ENCODE results near the gene SPOCK1.
"Not testable (repeated sequence)": the region's sequence is repeated elsewhere in the genome, so short reads cannot be mapped to it uniquely, and the experiment has no call there.

The SPOCK1 gene

DNA sequence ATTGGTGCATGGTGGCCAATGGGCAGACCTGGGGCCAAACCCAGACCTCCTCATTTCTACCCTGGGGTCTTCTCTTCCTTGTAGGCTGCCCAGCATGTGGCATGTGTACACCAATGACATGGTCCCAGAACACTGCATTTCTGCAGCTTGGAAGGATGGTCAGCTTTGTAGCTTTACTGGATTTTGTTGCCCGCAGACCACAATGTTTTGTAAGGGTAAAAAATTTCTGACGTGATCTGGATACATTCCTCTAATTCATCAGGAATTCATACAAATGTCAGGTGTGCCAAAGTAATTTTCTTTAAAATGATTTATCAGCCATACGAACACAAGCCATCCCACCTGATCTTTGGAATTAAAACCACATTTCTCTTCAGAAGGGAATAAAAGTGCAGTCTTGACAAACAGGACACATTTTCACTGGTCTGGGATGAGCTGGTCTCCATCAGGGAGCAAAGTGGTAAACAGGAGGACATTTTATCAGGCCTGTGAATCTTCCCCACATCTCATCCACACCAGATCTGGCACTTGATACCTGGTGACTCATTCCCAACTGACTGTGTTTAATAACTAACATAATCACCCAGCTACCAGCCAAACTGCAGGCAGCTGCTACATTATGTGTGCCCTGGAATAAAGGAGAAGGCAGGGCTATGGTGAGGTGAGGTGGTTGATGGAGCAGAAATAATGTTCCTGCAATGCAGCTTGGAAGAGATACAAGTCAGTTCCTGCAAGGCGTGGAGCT lies 103.9 kb downstream of the SPOCK1 start:
- DNase-seq (ENCODE audit: low read depth) = no peak

- no peak for DNase-seq (ENCODE audit: low read depth)
Observed at GRCh38 chr5:137394380-137394779, 104.7 kb downstream of the SPOCK1 start.

DNA sequence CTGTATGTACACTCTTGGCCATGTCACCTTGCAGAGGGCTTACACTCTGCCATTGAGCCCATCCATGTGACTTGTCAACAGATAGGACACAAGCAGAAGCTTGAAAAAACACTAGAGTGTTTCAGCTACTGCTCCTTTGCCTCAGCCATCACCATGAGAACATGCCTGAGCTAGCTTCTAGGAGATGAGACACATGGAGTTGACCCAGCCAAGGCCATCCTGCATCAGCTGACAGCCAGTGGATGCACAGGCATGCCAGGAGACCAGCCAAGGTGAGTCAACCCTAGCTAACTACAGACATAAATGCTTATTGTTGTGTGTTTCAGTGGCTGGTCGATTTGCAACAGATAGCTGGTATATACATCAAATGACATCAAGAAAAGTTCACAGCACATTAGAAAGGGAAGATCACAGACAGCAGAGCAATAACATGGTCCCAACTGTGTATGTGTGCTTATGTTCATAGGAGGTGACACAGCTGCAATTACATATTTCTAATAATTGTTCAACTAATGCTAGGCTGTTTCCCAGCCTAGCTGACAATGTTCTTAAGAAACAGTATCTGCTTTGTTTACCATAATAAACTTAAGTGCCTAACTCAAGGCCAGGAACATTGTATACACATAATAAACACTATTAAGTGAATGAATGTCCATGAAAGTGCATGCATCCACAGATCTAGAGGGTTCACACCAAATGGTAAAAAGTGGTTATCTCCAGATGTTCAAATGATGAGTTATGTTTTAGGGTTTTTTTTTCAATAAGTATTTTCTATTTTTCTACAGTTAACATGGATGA lies 105.7 kb downstream of the SPOCK1 start:
- no peak for DNase-seq (ENCODE audit: low read depth)

- no peak for DNase-seq (ENCODE audit: low read depth)
Observed at GRCh38 chr5:137392261-137392660, 106.9 kb downstream of the SPOCK1 start.

DNA sequence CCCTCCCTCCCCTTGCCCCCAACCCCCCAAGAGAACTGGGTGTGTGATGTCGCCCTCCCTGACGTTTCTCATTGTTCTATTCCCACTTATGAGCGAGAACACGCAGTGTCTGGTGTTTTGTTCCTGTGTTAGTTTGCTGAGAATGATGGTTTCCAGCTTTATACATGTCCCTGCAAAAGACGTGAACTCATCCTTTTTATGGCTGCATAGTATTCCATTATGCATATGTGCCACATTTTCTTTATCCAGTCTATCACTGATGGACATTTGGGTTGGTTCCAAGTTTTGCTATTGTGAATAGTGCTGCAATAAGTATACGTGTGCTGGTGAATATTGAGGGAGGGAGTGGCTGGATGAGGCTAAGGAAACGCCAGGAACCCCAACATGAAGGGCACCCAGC lies 108.1 kb downstream of the SPOCK1 start:
- not testable (repeated sequence) for DNase-seq (ENCODE audit: low read depth)

DNA sequence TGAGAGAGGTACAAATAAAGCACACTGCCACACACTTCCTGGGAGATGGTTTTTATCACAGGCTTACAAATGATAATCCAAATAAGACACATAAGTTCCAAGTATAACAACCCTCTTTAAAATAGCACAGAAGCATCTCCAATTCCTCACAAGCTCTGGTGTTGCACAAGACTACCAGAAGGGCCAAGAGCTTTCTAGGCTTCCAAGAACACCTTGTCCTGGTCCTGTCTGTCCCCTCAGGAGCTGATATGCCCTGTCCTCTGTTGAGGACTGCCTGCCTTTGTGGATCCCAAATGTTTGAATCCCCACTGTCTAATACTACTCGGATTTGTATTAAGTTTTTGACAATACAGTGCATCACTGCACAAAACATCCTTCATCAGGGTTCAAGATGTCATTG lies 110.1 kb downstream of the SPOCK1 start:
- no peak for DNase-seq (ENCODE audit: low read depth)

- DNase-seq (ENCODE audit: low read depth) = no peak
Observed at GRCh38 chr5:137385064-137385463, 114.1 kb downstream of the SPOCK1 start.

DNA sequence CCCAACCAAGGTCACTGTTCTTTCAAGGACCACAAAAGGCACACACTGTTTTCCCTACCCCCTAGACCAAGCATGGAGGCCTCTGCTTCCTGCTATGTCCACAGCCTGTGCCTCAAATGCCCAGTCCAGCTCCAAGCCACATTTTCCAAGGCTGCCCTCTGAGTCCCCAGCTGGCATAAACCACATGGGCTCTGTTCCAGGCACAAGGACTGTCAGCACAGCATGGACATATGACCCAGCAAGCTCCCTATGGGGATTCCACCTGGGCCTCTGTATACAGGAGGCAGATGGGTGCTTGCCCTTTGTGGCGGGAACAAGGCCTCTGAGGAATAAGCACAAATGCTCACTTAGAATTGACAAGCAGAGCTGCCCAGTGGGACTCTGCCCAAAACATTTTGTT lies 115.2 kb downstream of the SPOCK1 start:
- no peak for DNase-seq (ENCODE audit: low read depth)

DNA sequence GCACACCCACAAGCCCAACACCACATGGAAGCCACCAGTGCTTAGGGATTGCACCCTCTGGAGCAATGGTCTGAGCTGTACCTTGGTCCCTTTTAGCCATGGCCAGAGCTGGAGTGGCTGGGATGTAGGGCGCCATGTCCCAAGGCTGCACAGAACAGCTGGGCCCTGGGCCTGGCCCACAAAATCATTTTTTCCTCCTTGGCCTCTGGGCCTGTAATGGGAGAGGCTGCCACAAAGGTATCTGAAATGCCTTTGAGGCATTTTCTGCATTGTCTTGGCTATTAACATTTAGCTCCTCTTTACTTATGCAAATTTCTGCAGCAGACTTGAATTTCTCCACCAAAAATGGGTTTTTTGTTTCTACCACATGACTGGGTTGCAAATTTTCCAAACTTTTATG lies 117.6 kb downstream of the SPOCK1 start:
- no peak for DNase-seq (ENCODE audit: low read depth)

- DNase-seq (ENCODE audit: low read depth) = no peak
Observed at GRCh38 chr5:137379555-137380286, 119.4 kb downstream of the SPOCK1 start.

- no peak for DNase-seq (ENCODE audit: low read depth)
Observed at GRCh38 chr5:137375741-137376526, 123.2 kb downstream of the SPOCK1 start.

DNA sequence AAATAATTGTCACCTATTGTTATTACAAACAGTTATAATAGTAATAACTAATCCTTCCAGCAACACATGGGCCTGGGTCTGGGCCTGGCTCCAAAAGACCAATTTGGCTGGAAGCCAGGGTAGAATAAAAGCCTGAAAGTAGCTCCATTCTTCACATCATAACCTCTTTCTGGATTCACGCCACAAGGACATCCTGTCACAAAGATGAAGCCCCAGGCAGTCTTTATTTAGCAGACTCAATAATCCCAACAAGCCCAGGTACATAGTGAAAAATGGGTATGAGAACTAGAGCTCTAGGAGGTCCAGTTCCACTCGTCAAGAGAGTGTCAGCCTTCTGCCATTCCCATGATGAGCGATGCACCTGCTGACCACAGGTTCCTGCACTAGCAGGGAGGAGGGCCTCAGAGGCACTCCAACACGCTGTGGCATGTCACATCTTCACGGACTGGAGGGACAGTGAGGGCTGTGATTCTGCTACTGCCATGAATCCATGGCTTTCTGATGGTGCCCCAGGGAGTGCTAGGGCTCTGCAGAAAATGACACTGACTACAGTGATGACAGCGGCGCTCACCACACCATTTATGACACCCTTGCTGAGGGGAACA lies 124.9 kb downstream of the SPOCK1 start:
- no peak for DNase-seq (ENCODE audit: low read depth)

GRCh38 chr5:137372773-137373160 lies 126.4 kb downstream of the SPOCK1 start:
- DNase-seq (ENCODE audit: low read depth) = no peak

DNA sequence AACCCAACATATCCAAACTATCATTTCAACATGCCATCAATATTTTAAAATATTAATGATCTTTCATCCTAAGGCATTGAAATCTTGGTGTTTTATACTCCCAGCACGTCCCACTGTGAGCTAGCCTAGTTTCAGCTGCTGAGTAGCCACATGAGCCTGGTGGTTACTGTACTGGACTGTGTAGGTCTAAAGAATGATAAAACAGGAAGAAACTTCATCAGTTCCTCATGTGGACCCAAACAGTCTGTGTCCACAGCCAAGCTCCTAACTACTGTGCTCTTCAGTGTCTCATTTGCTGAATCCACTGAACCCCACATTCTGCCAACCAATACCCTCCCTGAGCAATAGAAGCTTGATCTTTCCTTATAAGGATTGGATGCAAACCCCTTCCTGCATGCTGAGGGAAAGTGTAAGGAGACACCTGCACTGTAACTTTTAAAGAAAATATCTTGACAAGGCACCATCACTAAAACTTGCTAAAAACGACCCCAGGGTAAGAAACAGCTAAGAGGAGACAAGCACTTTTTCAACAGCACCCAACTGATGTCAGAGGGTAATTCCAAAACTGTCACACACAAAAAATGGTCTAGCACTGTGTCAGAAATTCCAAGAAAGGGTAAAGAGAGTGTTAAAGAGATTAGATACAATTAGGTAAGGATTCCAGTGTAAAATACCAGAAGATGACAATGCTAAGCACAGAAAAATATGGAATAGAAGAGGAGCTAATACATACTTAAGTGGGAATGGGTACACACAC lies 126.9 kb downstream of the SPOCK1 start:
- no peak for DNase-seq (ENCODE audit: low read depth)

DNA sequence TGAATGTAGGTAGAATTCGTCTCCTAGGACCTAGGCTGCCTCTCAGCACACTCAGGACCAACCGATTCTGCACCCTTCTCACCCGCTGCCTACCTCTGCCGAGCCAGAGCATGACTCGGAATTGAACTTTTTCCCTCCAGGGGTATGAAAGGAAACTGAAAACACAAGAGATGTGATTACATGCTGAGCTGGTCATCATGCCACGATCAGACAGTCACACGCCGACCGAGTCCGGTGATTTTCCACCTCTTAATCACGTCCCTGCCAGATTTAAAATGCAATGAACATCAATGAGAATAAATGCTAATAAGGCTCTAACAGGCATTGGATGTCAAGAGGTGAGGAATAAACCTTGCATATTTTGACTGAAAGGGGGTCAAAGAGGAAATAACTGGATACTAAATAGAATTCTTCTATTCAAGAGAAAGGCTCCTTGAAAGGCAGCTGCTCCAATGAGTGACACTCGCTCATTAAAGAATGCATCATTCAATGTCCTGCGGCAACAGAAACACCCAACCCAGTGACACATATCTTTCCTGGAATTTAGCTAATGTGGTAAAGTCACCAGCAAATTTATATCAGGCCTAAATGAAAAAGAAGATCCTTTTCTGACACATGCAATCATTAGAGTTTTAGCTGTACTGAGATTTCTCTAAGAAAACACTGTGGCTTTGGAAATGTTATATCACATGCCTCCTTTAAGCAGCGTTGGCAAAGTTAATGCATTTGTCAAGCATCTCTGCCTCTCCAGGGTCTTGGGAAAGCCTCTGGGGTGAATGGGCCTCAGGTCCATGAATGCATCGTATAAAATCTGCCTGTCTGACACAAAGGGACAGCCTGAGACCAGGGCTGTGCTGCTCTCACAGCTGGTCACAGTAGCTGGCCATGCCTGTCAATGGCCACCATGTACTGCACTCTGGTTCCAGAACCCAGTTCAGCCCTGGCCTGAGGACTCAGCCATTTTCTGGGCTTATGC lies 128.7 kb downstream of the SPOCK1 start:
- DNase-seq (ENCODE audit: low read depth) = no peak

DNA sequence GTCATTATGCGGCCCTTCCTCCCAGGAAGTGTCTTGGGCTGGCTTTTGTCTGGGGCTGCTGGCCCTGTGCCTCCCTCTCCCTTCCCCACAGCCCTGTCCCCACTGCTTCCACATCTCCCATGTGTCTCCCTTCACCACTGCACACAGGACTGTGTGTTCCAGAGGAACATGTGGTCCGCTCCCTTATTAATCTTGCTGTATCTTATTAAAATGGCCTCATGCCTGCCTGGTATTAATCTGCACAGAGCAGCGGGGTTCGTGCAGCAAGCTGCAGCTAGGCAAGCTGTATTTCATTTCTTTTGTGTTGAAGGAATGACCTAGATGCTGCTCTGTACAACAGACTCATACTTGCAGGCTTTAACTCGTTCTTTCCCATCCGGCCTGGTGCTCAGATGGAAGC lies 130.5 kb downstream of the SPOCK1 start:
- DNase-seq (ENCODE audit: low read depth) = no peak

DNA sequence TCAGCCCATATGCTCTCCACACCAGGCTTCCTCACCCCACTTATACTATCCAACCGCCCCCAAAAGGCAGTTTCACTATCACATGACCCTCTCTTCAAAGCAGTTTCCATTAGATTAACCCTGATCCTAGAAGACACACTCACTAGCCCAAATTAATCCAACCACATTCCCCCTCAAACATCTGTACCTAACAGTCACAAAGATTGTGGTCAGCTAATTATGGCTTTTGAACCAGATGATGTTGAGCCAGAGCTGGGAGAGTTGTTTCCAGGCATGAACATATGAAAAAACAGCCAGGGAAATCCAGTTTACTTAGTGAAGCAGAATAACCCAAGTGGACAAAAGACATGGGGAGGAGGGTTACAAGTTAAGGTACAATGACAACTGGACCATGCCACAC lies 131.2 kb downstream of the SPOCK1 start:
- DNase-seq (ENCODE audit: low read depth) = no peak

- DNase-seq (ENCODE audit: low read depth) = no peak
Observed at GRCh38 chr5:137366526-137366925, 132.6 kb downstream of the SPOCK1 start.

DNA sequence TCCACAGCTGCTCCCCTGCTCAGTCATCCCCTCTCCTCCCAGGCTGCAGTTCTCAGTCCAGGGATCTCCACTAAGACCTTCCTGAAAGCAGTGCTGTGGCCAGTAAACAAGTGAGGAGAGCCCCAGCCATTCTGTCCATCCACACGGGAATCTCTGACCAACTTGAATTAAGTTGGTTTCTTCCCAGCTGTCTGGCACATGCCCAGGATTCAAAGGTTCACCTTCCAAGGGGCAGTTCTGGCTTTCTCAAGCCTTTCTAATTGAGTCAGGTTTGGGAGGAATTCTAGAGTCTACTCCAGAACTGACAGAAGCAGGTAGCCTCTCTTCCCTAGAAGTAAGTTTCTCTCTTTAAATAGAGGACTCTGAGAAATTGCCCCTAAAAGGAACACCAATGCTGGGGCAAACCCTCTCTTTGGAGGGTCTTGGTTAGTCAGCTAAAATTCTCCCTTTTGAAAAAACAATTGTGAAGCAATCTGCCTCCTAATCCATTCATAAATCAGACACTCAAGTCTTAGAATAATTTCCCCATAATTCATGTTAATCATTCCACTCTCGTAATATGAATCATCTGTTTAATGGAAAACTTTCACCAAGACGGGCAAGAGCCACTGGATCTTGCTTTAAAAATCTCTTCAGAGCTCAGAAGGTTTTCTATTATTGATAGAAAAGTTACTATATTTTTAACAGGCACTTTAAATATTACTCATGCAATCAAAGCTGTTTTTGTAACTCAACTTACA lies 133.8 kb downstream of the SPOCK1 start:
- no peak for DNase-seq (ENCODE audit: low read depth)

All from activated T-cell treated with anti-CD3 and anti-CD28 coated beads for 24 hours (primary cell).